Measurements from ENCODE around the gene CDH13. TPM values are rescaled to one million over a fixed set of nuclear protein-coding genes. Genes with fewer than 3 reads are reported as not detected.

The CDH13 gene
- total RNA-seq, 1 donor from 2014 or later: not detected

DNA sequence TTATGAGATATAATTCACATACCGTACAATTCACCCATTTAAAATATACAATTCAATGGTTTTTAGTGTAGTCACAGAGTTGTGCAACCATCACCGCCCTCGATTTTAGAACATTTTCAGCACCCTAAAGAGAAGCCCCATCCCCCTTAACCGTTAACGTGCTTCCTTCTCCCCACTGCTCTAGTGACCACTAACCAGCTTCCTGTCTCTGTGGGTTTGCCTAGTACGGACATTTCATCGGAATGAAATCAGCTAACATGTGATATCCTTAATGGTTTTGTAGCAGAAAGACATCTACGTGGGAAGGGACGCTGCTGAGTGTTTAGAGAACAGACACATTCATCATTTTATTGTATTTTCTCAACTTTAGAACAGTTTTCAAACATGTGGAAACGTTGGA lies 1100.2 kb downstream of the CDH13 start:
- intact Hi-C loops (cut with micrococcal nuclease): no loop called here

DNA sequence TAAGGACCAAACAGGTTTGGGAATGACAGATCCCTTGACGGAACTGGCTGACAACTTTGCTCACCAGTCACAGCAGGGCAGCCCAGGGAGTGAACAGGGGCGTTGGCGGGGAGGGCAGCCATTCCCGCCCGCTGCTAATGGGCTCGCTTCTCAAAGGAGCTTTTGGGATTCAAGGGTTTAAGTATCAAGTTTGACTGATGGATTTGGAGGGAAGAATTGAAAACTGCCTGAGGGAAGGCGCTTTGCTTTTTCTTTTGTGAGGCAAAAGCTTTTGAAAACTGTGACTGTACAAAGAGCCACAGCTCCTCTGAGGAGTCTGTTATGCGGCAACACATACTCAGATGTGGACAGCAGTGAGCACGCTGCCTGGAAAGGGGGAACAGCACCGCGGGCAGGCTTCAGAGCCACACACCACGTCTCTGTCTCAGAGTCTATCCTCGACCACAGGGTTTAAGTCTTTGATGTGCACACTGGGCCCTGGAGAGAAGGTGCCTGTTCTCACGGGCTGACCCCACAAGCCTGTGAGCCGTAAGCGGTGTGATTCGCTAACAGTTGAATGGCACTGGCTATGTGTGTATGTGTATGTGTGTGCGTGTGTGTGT lies 1101.1 kb downstream of the CDH13 start:
- intact Hi-C loops (cut with micrococcal nuclease): no loop called here

DNA sequence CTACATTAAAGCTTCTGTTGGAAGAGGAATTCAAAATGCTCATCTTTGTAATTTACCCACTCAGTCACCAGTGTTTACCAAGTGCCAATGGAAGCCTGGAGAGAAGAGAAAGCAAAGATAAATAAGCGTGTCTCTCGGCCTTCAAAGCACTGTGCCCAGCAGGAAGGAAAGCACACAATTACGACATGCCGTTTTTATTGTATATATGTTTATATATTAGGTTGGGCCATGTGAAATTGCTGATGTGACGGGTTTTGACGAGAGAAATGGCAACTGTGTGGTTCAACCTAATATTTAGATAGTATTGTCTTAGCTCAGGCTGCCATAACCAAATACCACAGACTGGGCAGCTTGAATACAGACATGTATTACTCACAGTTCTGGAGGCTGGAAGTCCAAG lies 1101.7 kb downstream of the CDH13 start:
- intact Hi-C loops (cut with micrococcal nuclease): no loop called here

DNA sequence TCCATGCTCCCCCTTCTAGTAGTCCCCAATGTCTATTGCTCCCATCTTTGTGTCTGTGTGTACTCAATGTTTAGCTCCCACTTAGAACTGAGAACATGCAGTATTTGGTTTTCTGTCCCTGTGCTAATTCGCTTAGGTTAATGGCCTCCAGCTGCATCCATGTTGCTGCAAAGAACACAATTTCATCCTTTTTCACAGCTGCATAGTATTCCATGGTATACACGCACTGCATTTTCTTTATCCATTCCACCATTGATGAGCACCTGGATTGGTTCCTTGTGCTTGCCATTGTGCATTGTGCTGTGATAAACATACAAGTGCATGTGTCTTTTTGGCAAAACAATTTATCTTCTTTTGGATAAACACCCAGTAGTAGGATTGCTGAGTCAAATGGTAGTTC lies 1104.0 kb downstream of the CDH13 start:
- intact Hi-C loops (cut with micrococcal nuclease): no loop called here

DNA sequence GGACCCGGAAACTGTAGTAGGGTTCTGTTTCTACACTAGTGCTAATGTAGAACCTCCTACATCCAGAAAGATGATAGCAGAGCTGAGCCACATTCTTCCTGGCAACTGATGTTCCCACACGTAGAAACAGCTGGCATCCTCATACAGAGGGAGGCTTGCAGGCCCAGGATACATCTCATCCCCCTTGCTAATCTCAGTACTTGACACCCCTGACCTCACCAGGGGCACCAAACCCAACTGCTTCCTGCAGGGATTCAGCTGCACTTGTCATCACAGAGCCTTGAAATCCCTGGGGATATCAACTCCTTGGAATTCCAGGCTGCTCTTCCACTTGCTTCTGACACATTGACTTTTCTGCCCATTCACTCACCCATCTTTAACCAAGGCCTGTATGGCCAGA lies 1105.8 kb downstream of the CDH13 start:
- intact Hi-C loops (cut with micrococcal nuclease): no loop called here

DNA sequence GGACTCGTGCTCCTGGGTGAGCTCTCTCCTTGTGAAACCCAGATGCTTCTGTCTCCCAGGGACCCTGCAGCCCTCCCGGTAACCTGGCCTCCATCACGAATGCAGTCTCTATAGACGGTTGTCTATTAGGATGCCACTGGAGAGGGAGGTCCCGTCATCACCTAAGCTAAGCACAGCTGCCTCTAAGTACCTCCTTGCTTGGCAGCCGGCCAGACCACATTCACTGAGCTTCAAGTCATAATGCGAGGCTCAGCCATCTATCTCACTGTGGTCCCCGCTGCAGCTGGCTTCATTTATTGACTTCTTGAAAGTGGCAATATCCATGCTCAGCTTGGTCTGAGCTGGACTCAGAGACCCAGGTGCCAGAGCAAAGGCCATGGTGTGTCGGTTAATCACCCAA lies 1106.5 kb downstream of the CDH13 start:
- intact Hi-C loops (cut with micrococcal nuclease): no loop called here

DNA sequence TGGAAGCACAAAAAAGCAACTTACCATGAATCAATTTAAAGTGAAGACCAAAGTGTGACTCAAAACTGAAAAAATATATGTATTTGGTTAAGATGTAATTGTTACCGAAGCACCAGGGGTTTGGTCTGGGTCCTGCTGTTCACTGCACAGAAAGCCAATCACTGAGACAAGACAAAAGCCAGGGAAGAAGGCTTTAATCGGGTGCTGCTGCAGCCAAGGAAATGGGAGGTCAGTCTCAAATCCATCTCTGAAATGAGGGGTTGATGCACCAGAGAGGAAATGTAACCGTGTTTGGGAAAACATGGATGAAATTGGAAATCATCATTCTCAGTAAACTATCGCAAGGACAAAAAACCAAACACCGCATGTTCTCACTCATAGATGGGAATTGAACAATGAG lies 1107.4 kb downstream of the CDH13 start:
- intact Hi-C loops (cut with micrococcal nuclease): no loop called here

DNA sequence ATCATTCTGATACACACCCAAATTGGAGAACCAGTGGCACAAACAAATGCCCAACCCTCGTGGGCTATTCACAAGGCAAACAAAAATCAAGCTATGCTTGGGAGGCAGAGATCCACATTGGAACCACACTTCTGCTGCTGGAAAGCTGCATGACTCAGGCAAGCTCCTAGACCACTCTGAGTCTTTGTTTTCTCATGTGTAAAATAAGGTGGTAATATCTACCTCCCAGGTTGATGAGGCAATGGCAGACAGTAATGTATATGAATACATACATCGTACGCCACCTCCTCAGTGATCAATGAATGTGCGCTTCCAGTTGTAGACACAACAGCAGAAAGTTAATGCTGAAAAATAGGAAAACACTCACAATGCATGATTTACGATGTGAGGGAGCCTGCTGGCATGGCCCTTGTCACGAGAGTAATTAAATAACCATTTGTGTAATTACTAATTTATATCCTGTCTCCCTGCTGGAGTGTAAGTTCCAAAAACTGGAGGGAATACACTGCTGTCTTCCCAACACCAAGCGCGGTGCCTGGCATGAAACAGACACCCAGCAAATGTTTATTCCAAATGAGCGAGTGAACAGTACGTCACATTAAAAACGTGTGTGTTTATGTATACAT lies 1111.1 kb downstream of the CDH13 start:
- intact Hi-C loops (cut with micrococcal nuclease): no loop called here

DNA sequence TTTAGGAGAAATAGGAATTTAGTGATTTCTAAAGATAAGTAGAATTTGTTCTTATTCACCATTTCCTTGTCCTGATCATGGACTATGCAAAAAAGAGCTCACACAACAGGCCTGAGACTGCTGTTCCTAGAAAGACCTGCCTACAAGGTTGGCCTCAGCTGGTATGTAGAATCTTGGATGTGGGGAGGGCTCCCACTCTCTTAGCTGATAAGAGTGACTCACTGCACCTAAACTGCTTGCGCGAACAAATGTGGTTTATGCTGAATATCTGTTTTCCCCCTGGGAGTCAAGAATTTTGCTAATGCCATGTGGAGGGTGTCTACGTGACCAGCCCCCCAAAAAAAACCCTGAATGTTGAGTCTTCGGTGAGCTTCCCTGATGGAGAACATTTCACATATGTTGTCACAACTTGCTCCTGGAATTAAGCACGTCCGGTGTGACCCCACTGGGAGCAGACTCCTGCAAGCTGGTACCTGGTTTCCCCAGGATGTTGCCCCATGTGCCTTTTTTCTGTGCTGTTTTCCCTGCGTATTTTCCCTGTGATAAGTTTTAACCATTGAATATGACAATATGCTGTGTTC lies 1112.2 kb downstream of the CDH13 start:
- intact Hi-C loops (cut with micrococcal nuclease): no loop called here

DNA sequence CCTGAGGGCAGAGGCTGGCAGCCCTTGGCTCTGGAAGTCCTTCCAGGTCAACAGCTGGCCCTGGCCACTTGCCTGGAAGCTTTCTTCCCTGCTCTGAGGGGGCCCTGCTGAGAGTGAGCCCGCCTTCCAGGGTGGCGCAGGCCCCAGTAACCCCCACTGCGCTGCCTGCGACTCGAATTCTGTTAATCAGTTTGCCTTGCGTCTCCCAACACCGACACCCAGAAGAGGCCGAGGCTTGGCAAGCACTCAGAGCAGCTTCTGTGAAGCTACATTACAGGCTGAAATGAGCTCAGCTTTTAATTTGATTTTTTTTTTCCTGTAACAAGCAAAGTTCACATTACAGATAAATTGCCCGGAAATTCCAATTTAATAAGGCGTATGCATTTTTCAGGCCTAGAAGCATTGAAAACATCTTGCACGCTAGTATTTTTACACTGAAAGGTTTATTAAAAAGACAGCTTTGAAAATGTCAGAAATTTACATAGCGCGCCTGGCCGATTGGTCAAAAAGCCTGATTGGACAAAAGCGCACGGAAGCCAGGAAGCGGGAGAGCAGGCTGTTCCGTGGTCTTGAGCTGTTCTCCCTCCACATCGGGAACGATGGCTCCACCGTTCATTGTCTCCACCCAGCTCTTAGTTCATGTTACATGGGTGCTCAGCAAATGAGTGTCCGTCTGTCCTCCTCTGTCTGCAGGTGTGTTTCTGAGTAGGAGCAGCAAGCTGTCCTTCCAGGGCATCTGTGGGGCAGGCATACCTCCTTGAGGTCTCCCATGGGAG lies 1115.5 kb downstream of the CDH13 start:
- intact Hi-C loops (cut with micrococcal nuclease): no loop called here

DNA sequence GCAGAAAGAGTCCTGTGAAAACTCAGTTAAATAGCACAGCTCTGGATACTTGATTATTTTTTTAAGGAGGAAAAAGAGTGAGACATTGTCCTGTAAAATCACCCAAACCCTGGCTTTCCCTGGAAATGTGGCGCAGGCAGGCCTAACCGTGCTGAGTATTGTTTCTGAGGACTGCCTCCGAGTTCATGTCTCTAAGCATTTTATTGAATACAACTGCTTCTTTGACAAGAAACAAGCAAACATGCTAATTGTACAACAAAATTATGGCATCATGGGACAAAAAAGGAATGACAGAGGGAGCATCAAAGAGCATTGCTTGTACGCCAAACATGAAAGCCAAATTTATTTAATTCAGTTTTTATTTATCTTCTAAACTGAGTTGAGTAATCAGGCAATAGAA lies 1116.5 kb downstream of the CDH13 start:
- intact Hi-C loops (cut with micrococcal nuclease): no loop called here

DNA sequence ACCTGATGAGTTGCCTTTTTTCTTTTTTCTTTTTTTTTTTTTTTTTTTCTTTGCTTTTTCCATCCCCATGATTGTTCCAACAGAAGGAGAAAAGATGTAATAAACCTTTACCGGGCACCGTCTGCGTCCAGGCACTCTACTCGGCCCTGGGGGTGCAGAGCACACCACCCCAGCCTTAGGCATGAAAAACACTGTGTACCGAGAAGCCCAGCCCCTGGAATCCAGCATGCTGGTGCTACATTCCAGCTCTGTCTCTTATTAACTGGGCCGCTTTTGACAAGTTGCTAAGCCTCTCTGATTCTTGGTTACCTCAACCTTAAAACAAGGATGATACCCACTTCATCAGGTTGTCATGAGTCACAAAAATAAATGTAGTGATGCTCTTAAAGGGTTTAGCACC lies 1117.0 kb downstream of the CDH13 start:
- intact Hi-C loops (cut with micrococcal nuclease): no loop called here

DNA sequence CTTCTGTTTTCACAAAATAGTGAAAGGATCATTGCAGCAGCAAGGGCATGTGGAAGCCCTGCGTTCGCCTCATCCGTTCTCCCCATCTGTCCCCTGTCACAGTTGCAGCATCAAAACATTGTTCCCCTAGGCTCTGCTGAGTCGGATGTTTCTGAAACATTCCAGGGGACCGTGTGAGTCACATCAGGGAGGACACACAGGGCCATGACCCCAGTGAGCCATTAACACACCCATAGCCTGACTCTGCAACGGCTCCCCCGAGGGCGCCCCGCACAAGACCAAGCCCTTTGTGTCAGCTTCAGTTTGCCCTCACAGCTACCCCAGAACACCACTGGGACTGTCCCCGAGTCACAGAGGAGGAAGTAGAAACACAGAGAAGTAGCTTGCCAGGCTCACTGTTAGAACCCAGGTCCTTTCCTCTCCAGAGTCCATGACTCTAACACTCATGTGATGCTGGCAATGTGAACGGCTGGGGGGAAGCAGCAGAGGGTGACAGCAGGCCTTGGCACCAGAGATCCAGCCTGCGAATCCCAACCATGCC lies 1117.7 kb downstream of the CDH13 start:
- intact Hi-C loops (cut with micrococcal nuclease): no loop called here

DNA sequence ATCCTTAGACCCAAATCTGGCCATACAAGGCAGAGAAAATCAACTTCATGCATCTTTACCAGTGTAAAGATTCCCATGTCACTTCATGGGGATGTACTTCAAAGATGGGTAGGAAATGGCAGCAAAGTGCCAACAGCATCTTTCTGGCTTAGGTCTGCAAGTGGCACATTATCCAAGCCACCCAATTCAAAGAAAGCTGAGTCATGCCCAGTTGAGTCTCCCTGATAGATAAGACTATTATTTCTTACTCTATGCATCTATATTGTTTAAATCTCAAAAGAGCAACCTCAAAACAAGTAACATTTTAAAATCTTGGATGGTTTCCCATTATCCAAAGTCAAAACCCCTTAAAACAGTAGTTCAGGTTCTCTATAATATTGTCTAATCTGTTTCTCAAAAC lies 1119.8 kb downstream of the CDH13 start:
- intact Hi-C loops (cut with micrococcal nuclease): no loop called here

DNA sequence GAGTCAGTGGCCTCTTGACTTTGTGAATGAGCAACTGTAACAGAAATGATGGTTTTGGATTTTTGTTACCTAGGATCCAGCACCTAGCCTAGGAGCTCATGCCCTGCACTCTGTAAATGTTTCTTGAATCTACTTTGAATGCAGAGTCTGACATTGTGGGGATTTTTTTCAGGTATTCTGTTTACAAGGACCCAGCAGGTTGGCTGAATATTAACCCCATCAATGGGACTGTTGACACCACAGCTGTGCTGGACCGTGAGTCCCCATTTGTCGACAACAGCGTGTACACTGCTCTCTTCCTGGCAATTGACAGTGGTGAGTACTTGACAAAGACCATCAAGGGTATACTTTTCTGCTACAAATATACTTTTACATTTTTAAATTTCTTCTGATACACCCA lies 1121.2 kb downstream of the CDH13 start:
- intact Hi-C loops (cut with micrococcal nuclease): no loop called here

DNA sequence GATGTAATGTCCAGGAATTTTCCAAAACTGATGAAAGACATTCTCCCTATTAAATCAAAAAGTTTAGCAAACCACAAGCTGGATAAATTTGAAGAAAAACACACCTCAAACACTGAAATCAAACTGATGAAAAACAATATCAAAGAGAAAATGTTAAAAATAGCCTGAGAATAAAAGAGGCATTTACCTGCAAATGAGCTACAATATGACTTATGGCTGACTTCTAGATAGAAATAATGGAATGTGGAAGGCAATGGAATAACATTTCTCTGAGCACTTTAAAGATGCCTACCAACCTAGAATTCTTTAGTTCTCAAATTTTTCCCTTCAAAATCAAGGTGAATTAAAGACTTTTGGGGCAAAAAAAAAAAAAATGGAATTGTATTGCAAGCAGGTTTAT lies 1128.6 kb downstream of the CDH13 start:
- intact Hi-C loops (cut with micrococcal nuclease): no loop called here

DNA sequence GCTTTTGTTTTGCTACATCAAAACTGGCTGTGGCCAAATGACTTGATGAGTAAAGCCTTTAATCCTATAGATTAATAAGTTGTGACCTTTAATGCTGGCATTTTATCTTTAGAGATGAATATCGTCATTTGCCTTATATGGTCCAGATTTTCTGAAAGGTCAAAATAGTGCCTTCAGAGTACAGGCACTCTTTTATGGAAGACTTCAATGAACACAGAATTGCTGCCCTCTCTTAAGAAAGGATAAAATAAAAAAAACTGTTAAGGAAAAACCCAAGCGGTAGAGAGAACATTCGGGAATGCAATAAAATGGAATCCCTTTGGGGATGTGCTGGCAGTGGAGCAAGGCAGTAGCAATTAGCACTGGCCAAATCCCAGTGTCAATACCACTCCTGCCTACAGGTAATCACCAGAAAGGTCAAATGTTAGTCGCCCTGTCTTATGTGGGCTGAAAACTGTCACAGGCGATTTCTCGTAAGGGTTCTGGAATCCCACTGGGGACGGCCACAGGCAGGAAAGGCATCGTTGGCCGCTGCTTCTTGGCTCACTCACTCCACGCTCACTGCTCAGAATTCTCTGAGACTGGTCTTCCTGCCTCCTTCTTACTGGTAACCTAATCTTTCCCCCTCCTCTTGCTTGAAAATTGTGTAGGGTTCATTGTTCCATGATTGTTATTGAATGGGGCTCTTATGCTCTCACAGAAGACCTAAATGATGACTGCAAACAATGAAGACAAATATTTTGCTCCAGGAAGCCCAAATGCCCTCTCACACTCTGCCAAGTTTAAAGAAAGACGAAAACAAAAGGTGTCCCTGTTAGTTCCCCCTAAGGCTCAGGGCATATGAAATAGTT lies 1135.6 kb downstream of the CDH13 start:
- intact Hi-C loops (cut with micrococcal nuclease): no loop called here

DNA sequence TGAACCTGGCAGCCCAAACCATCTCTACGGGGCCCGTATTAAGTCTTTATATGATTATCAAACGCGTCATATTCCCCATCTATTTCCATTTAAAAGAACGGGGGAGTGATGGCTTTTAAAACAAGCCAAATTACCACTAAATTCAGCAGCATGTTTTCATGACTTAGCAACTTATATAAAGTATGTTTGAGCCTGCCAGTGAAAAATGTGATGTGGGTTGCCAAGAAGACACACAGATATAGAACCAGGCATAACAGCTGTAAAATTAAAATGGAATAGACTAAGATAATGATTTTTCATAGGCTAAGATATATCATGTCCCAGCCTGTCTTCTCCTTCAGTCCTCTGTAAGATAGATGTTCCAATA lies 1136.2 kb downstream of the CDH13 start:
- intact Hi-C loops (cut with micrococcal nuclease): no loop called here

DNA sequence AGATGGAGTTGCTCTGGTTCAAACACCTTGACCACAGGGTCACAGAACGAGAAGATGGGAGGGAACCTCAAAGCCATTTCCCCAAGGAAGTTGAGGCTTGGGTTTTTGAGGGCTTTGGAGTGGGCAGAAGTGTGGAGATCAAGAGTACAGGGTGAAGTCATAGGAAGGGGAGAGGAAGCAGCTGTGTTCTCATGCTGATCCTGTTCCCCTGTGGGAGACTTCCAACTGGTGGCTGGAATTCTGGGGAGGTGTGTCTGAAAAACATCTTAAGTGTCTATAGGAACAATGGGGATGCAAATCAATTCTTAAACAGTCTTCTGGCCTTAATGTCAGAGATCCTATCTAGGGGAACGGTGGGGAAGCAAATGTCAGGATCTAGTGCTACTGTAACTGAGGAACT lies 1142.2 kb downstream of the CDH13 start:
- intact Hi-C loops (cut with micrococcal nuclease): no loop called here

DNA sequence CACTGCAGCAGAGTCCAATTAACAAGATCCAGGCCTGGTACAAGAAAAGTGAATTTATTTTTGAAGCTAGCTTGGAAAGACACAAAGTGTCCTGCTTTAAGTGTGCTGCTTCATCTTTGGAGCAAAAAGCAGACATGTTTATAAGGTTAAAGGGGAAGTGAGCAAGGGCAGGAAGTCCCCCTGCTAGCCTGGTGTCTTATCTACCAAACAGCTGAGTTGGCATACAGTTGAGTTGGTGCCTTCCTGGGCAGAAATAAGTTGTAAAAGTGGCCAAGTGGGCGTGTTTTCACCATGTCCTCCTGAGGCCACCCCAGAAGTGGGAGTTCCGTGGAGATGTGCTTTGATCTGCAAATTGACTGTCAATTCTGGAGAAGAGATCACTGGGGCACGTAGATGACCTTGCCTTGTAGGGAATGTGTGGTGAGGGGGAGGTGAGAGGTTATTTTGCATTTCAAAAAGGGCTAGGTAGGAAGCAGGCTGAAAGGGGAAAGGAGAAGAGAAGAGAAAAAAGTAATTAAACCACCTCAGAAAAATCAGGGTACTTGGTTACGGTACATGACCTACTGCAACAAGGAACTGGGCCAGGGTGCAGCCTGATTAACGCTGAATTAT lies 1142.7 kb downstream of the CDH13 start:
- intact Hi-C loops (cut with micrococcal nuclease): no loop called here
